HG03066 (cell line): ENCODE data around the gene TIMD4.

ENCODE experiments used
- ATAC-seq: cut with Tn5 transposase; IDR thresholded peaks from one replicate; pipeline ENCODE4 v1.9.1; 2021; ENCODE audit warnings: low read depth; ENCODE audit not compliant: unreplicated experiment

The TIMD4 gene

GRCh38 chr5:156870498-156870839, 92.6 kb downstream of the TIMD4 start:
- ATAC-seq, result no peak
